ENCODE results near the gene DDX20.

DDX20 gene

DNA sequence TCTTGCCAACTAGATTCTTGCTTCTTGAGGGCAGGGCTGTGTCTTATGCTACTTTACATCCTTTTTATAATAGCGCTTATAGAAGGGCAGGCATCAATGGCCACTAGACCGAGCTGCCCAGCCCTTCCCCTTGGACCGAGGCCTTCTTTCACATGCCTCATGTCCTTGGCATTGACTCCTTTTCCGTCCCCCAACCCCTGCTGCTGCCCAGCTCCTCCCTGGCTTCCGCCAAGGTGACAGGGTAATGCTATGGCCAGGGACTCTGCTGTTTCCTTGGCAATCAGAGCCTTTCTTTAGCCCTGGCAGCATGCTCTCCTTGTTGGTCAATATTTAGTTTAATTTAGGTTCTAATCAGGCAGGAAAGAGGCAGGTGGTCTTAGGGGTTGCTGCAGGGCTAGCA is 48.2 kb downstream of the DDX20 start:
- no peak for TF ChIP-seq ZFX (IDR thresholded peaks at IDR 0.05; ENCODE audit: borderline replicate concordance)
- no peak for TF ChIP-seq CTCF (IDR thresholded peaks at IDR 0.05)
- no peak overlapping the region for H3K27ac ChIP-seq

DNA sequence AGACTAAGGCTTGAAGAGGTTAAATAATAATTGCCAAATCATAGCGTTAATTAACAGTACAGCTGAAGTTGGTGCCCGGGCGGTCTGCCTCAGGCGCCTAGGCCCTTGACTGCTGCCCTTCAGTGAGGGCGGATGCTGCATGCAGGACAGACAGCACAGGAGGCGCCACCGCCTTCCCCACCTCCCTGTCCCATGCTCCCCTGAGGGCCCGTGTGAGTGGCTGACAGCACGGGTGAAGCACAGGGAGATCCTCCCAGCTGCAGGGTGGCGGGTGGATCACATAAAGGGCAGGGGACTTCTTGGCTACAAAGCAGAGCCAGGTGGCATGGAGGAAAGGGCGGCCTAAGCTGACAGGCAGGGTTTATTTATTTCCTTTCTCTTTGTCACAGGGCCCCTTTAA is 49.1 kb downstream of the DDX20 start:
- no peak for TF ChIP-seq ZFX (IDR thresholded peaks at IDR 0.05; ENCODE audit: borderline replicate concordance)
- TF ChIP-seq CTCF (IDR thresholded peaks at IDR 0.05), result no peak
- H3K27ac ChIP-seq, result no peak overlapping the region

- no peak for TF ChIP-seq CTCF (IDR thresholded peaks at IDR 0.05)
- TF ChIP-seq ZFX (IDR thresholded peaks at IDR 0.05; ENCODE audit: borderline replicate concordance), result no peak
- no peak overlapping the region for H3K27ac ChIP-seq
Measured at GRCh38 chr1:111805251-111805650, 49.5 kb downstream of the DDX20 start.

GRCh38 chr1:111811891-111812290 is 56.2 kb downstream of the DDX20 start:
- no peak overlapping the region for H3K27ac ChIP-seq

GRCh38 chr1:111812306-111812705 is 56.6 kb downstream of the DDX20 start:
- TF ChIP-seq ZFX (IDR thresholded peaks at IDR 0.05; ENCODE audit: borderline replicate concordance), result no peak
- TF ChIP-seq CTCF (IDR thresholded peaks at IDR 0.05), result no peak

More at GRCh38 chr1:111811891-111812290, 56.2 kb downstream of the DDX20 start:
- no peak for TF ChIP-seq CTCF (IDR thresholded peaks at IDR 0.05)
- TF ChIP-seq ZFX (IDR thresholded peaks at IDR 0.05; ENCODE audit: borderline replicate concordance), result no peak

GRCh38 chr1:111813440-111814304 is 58.0 kb downstream of the DDX20 start:
- no peak overlapping the region for H3K27ac ChIP-seq
- TF ChIP-seq ZFX (IDR thresholded peaks at IDR 0.05; ENCODE audit: borderline replicate concordance), result no peak
- no peak for TF ChIP-seq CTCF (IDR thresholded peaks at IDR 0.05)

More at GRCh38 chr1:111812306-111812705, 56.6 kb downstream of the DDX20 start:
- no peak overlapping the region for H3K27ac ChIP-seq

GRCh38 chr1:111814305-111814628 is 58.6 kb downstream of the DDX20 start:
- TF ChIP-seq ZFX (IDR thresholded peaks at IDR 0.05; ENCODE audit: borderline replicate concordance) (no peak), CTCF (IDR thresholded peaks at IDR 0.05) (no peak)
- H3K27ac ChIP-seq, result no peak overlapping the region

All from 22Rv1 (cell line).